Tibial artery (tissue), 4 donors: ENCODE data around the gene KLKB1.

Experiments
- DNase-seq, 2 donors: peaks; one replicate each; pipeline ENCODE4 v3.0.0-alpha.2; 2019
- H3K27ac ChIP-seq, 2 donors: fragments of 200-600 bp; sonication (generic) in 1 of 2; 1 replicate in 1 of 2; 2 replicates in 1 of 2; pipeline ENCODE4 v1.5.1; 2018 to 2019; ENCODE audit warnings: mild to moderate bottlenecking in 1 of 2
- H3K27me3 ChIP-seq, 2 donors: fragments of 200-600 bp; sonication (generic) in 1 of 2; one replicate each; pipeline versions ENCODE4 v1.5.1 to v1.6.0; 2016 to 2019
- H3K36me3 ChIP-seq, 3 donors: fragments of 200-600 bp; sonication (generic) in 2 of 3; one replicate each; pipeline ENCODE4 v1.5.1; 2016 to 2019; ENCODE audit warnings: mild to moderate bottlenecking in 2 of 3
- H3K4me1 ChIP-seq, 4 donors: fragments of 200-600 bp; sonication (generic) in 2 of 4; 1 replicate in 3 of 4; 2 replicates in 1 of 4; pipeline ENCODE4 v1.5.1; 2016 to 2019
- H3K4me3 ChIP-seq, 2 donors: fragments of 200-600 bp; sonication (generic) in 1 of 2; 1 replicate in 1 of 2; 2 replicates in 1 of 2; pipeline ENCODE4 v1.5.1; 2018 to 2019; ENCODE audit warnings: mild to moderate bottlenecking in 2 of 2
- H3K9me3 ChIP-seq, 3 donors: fragments of 200-600 bp; sonication (generic) in 1 of 3; one replicate each; pipeline ENCODE4 v1.5.1; 2016 to 2019
- CTCF ChIP-seq, 2 experiments: fragments of 200-600 bp in 1 of 2; fragments of 450-650 bp in 1 of 2; IDR thresholded peaks; one replicate each; pipeline ENCODE4 v1.5.1; 2017 to 2019; ENCODE audit warnings: antibody characterized with exemption in 2 of 2, mild to moderate bottlenecking in 1 of 2, moderate library complexity in 1 of 2
- intact Hi-C: fragments of 100-400 bp; cut with DNase I; formaldehyde crosslinking; loops from one replicate; pipeline ENCODE4 v1.15.0; 2023; ENCODE audit warnings: low total_unique reads

The KLKB1 gene

GRCh38 chr4:186227221-186227620, at the start of gene KLKB1:
Gene KLKB1 (plus strand): TSS chr4:186227507. CDS start chr4:186228196, 689 bp downstream.
- H3K27me3 ChIP-seq = no peaks in the 10 kb centered on the region
- TF ChIP-seq CTCF (IDR thresholded peaks at IDR 0.05) = no peak
- peak within 1 kb of the TSS; percentile 30 to 34 for H3K4me3 ChIP-seq
- H3K9me3 ChIP-seq = peaks cover 0 to 11% (median 0%) of the 10 kb centered on the region in 3 donors
- H3K4me1 ChIP-seq = peaks cover 0 to 11% (median 2%) of the 10 kb centered on the region in 4 donors
- peaks cover 0 to 7% (median 0%) of the 10 kb centered on the region in 3 donors for H3K36me3 ChIP-seq
- intact Hi-C loops = no loop called here
- peak within 1 kb of the TSS in 1 of 2 donors; percentile 9 for H3K27ac ChIP-seq
- no peak for DNase-seq

GRCh38 chr4:186188107-186188506, 39.2 kb upstream of the KLKB1 start:
- DNase-seq = no peak

GRCh38 chr4:186189656-186190055, 37.7 kb upstream of the KLKB1 start:
- no peak overlapping the region for H3K4me3 ChIP-seq
- intact Hi-C loops = loop anchor here (5.0 kb wide), 1 partner anchor 37 kb away; no protein-coding TSS in a partner anchor
- H3K9me3 ChIP-seq = no peaks in the 10 kb centered on the region
- TF ChIP-seq CTCF (IDR thresholded peaks at IDR 0.05) = no peak
- H3K27me3 ChIP-seq = no peaks in the 10 kb centered on the region
- peaks cover 0 to 25% (median 14%) of the 10 kb centered on the region in 4 donors for H3K4me1 ChIP-seq
- H3K27ac ChIP-seq = peak overlapping the region; percentile 92 to 93
- no peaks in the 10 kb centered on the region for H3K36me3 ChIP-seq
- DNase-seq = no peak

More at GRCh38 chr4:186188107-186188506, 39.2 kb upstream of the KLKB1 start:
- Histone ChIP-seq H3K9me3 (no peaks in the 10 kb centered on the region), H3K27me3 (no peaks in the 10 kb centered on the region), H3K27ac (no peak overlapping the region), H3K4me1 (peaks cover 0 to 22% (median 12%) of the 10 kb centered on the region in 4 donors), H3K4me3 (no peak overlapping the region), H3K36me3 (no peaks in the 10 kb centered on the region)
- no peak for TF ChIP-seq CTCF (IDR thresholded peaks at IDR 0.05)
- intact Hi-C loops = no loop called here

GRCh38 chr4:186190581-186191199, 36.6 kb upstream of the KLKB1 start:
- Histone ChIP-seq H3K36me3 (peaks cover 0 to 7% (median 6%) of the 10 kb centered on the region in 3 donors), H3K27me3 (no peaks in the 10 kb centered on the region), H3K4me1 (peaks cover 0 to 25% (median 14%) of the 10 kb centered on the region in 4 donors), H3K4me3 (peak overlapping the region; percentile 60 to 80), H3K9me3 (no peaks in the 10 kb centered on the region), H3K27ac (peak overlapping the region; percentile 92 to 93)
- no peak for TF ChIP-seq CTCF (IDR thresholded peaks at IDR 0.05)
- intact Hi-C loops = loop anchor here (5.0 kb wide), 1 partner anchor 38 kb away; no protein-coding TSS in a partner anchor
- DNase-seq = no peak

- H3K4me3 ChIP-seq = peak within 1 kb of the TSS; percentile 60 to 80
- intact Hi-C loops = loop anchor here (5.0 kb wide), 1 partner anchor 39 kb away; no protein-coding TSS in a partner anchor
- DNase-seq = peak; percentile 82 to 89
- peaks cover 0 to 25% (median 14%) of the 10 kb centered on the region in 4 donors for H3K4me1 ChIP-seq
- peak; percentile 13 to 25 for TF ChIP-seq CTCF (IDR thresholded peaks at IDR 0.05)
- no peaks in the 10 kb centered on the region for H3K9me3 ChIP-seq
- H3K27me3 ChIP-seq = no peaks in the 10 kb centered on the region
- H3K27ac ChIP-seq = peak within 1 kb of the TSS; percentile 92 to 93
- peaks cover 0 to 13% (median 6%) of the 10 kb centered on the region in 3 donors for H3K36me3 ChIP-seq
Observed at GRCh38 chr4:186191200-186192065, 35.9 kb upstream of the KLKB1 start, which contains the start of gene CYP4V2. Gene CYP4V2 (plus strand): TSS chr4:186191567. CDS start chr4:186191824, 257 bp downstream.
